IPS-20b (cell line): ENCODE data around the gene PAMR1.

Experiments
- H3K27ac ChIP-seq: one replicate; pipeline ENCODE4 v1.5.1; 2013; ENCODE audit warnings: low read length
- H3K27me3 ChIP-seq: 2 replicates; pipeline ENCODE4 v1.6.1; 2013; ENCODE audit warnings: mild to moderate bottlenecking, low read length, inconsistent platforms; ENCODE audit not compliant: insufficient read depth
- H3K36me3 ChIP-seq: 2 replicates; pipeline ENCODE4 v1.6.1; 2013; ENCODE audit warnings: low read depth, mild to moderate bottlenecking, inconsistent platforms, low read length, moderate library complexity; ENCODE audit not compliant: insufficient read depth
- H3K4me1 ChIP-seq: 2 replicates; pipeline ENCODE4 v1.6.1; 2013; ENCODE audit warnings: mild to moderate bottlenecking, control low read depth, inconsistent platforms, low read length, moderate library complexity; ENCODE audit not compliant: insufficient read depth
- H3K4me3 ChIP-seq: 2 replicates; pipeline ENCODE4 v1.5.1; 2013; ENCODE audit warnings: mild to moderate bottlenecking, low read length, inconsistent platforms
- H3K9ac ChIP-seq: 2 replicates; pipeline ENCODE4 v1.6.1; 2013; ENCODE audit warnings: low read depth, mild to moderate bottlenecking, inconsistent platforms, low read length, moderate library complexity
- H3K9me3 ChIP-seq: 2 replicates; pipeline ENCODE4 v1.6.1; 2013; ENCODE audit warnings: mild to moderate bottlenecking, low read depth, low read length, inconsistent platforms; ENCODE audit not compliant: insufficient read depth

PAMR1 gene

GRCh38 chr11:35474688-35475087 is 50.7 kb downstream of the PAMR1 start:
- Histone ChIP-seq H3K27ac (no peak overlapping the region), H3K27me3 (no peaks in the 10 kb centered on the region), H3K9me3 (no peaks in the 10 kb centered on the region), H3K36me3 (no peaks in the 10 kb centered on the region), H3K4me3 (no peak overlapping the region), H3K9ac (no peak overlapping the region), H3K4me1 (peaks cover 13% of the 10 kb centered on the region)

GRCh38 chr11:35473795-35474374 is 51.5 kb downstream of the PAMR1 start:
- Histone ChIP-seq H3K9me3 (no peaks in the 10 kb centered on the region), H3K9ac (no peak overlapping the region), H3K36me3 (no peaks in the 10 kb centered on the region), H3K27ac (no peak overlapping the region), H3K4me1 (peaks cover 16% of the 10 kb centered on the region), H3K4me3 (no peak overlapping the region), H3K27me3 (no peaks in the 10 kb centered on the region)

- no peaks in the 10 kb centered on the region for H3K27me3 ChIP-seq
- no peak overlapping the region for H3K27ac ChIP-seq
- no peak overlapping the region for H3K4me3 ChIP-seq
- no peak overlapping the region for H3K9ac ChIP-seq
- H3K9me3 ChIP-seq = no peaks in the 10 kb centered on the region
- H3K36me3 ChIP-seq = no peaks in the 10 kb centered on the region; the same call in 1 of the 2 replicates
- peaks cover 2% of the 10 kb centered on the region; the same call in 1 of the 2 replicates for H3K4me1 ChIP-seq
These were observed 54.8 kb downstream of the PAMR1 start for GRCh38 chr11:35470616-35471015.

GRCh38 chr11:35466058-35466457 is 59.4 kb downstream of the PAMR1 start:
- no peaks in the 10 kb centered on the region for H3K27me3 ChIP-seq
- H3K27ac ChIP-seq = no peak overlapping the region
- no peak overlapping the region for H3K9ac ChIP-seq
- H3K36me3 ChIP-seq = no peaks in the 10 kb centered on the region; the same call in 1 of the 2 replicates
- peaks cover 9% of the 10 kb centered on the region; the same call in 1 of the 2 replicates for H3K4me1 ChIP-seq
- no peaks in the 10 kb centered on the region for H3K9me3 ChIP-seq
- H3K4me3 ChIP-seq = no peak overlapping the region

- Histone ChIP-seq H3K9me3 (no peaks in the 10 kb centered on the region), H3K27me3 (no peaks in the 10 kb centered on the region), H3K36me3 (no peaks in the 10 kb centered on the region; the same call in 1 of the 2 replicates), H3K4me3 (no peak overlapping the region), H3K4me1 (peaks cover 7% of the 10 kb centered on the region; the same call in 1 of the 2 replicates), H3K27ac (no peak overlapping the region), H3K9ac (no peak overlapping the region)
These were observed 61.1 kb downstream of the PAMR1 start for GRCh38 chr11:35464308-35464707.

GRCh38 chr11:35463331-35463751 is 62.1 kb downstream of the PAMR1 start:
- H3K4me3 ChIP-seq = no peak overlapping the region
- no peaks in the 10 kb centered on the region; the same call in 1 of the 2 replicates for H3K36me3 ChIP-seq
- H3K9me3 ChIP-seq = no peaks in the 10 kb centered on the region
- H3K9ac ChIP-seq = no peak overlapping the region
- no peaks in the 10 kb centered on the region for H3K27me3 ChIP-seq
- peaks cover 7% of the 10 kb centered on the region; the same call in 1 of the 2 replicates for H3K4me1 ChIP-seq
- no peak overlapping the region for H3K27ac ChIP-seq

- Histone ChIP-seq H3K9ac (no peak overlapping the region), H3K4me3 (no peak overlapping the region), H3K27me3 (no peaks in the 10 kb centered on the region), H3K36me3 (no peaks in the 10 kb centered on the region), H3K27ac (no peak overlapping the region), H3K9me3 (no peaks in the 10 kb centered on the region), H3K4me1 (peaks cover 7% of the 10 kb centered on the region; the same call in 1 of the 2 replicates)
These were observed 63.4 kb downstream of the PAMR1 start for GRCh38 chr11:35461917-35462538.

- H3K4me1 ChIP-seq = peaks cover 7% of the 10 kb centered on the region; the same call in 1 of the 2 replicates
- no peak overlapping the region for H3K27ac ChIP-seq
- H3K9ac ChIP-seq = no peak overlapping the region
- no peaks in the 10 kb centered on the region for H3K9me3 ChIP-seq
- no peaks in the 10 kb centered on the region for H3K36me3 ChIP-seq
- H3K4me3 ChIP-seq = no peak overlapping the region
- H3K27me3 ChIP-seq = no peaks in the 10 kb centered on the region
These were observed 65.9 kb downstream of the PAMR1 start for GRCh38 chr11:35459489-35459888.

- Histone ChIP-seq H3K9me3 (no peaks in the 10 kb centered on the region), H3K4me3 (no peak overlapping the region), H3K27ac (no peak overlapping the region), H3K9ac (no peak overlapping the region), H3K4me1 (peaks cover 4% of the 10 kb centered on the region; the same call in 1 of the 2 replicates), H3K36me3 (no peaks in the 10 kb centered on the region), H3K27me3 (no peaks in the 10 kb centered on the region)
These were observed 66.6 kb downstream of the PAMR1 start for GRCh38 chr11:35458846-35459245.

GRCh38 chr11:35454362-35454761 is 71.1 kb downstream of the PAMR1 start:
- H3K36me3 ChIP-seq = no peaks in the 10 kb centered on the region
- H3K4me3 ChIP-seq = no peak overlapping the region
- no peaks in the 10 kb centered on the region for H3K9me3 ChIP-seq
- H3K27me3 ChIP-seq = no peaks in the 10 kb centered on the region
- H3K4me1 ChIP-seq = no peaks in the 10 kb centered on the region
- H3K27ac ChIP-seq = no peak overlapping the region
- no peak overlapping the region for H3K9ac ChIP-seq

- Histone ChIP-seq H3K9ac (no peak overlapping the region), H3K27me3 (peaks cover 6% of the 10 kb centered on the region; the same call in 1 of the 2 replicates), H3K9me3 (no peaks in the 10 kb centered on the region), H3K4me1 (no peaks in the 10 kb centered on the region), H3K27ac (no peak overlapping the region), H3K36me3 (no peaks in the 10 kb centered on the region), H3K4me3 (no peak overlapping the region)
These were observed 88.7 kb downstream of the PAMR1 start for GRCh38 chr11:35436581-35437250.

- Histone ChIP-seq H3K4me1 (no peaks in the 10 kb centered on the region), H3K9ac (no peak overlapping the region), H3K27me3 (peaks cover 6% of the 10 kb centered on the region; the same call in 1 of the 2 replicates), H3K4me3 (no peak overlapping the region), H3K36me3 (no peaks in the 10 kb centered on the region), H3K9me3 (no peaks in the 10 kb centered on the region), H3K27ac (no peak overlapping the region)
These were observed 91.8 kb downstream of the PAMR1 start for GRCh38 chr11:35433588-35433987.
